Kidney capillary endothelial cell (primary cell): Measurements from ENCODE around the gene RFX5.
A peak's percentile ranks its signal among the peaks of the same experiment; 100 is the strongest.
"Not testable (repeated sequence)": the region's sequence is repeated elsewhere in the genome, so short reads cannot be mapped to it uniquely, and the experiment has no call there.

ENCODE experiments used
- DNase-seq: peaks from one replicate; pipeline ENCODE4 v3.0.0-alpha.2; 2018; ENCODE audit warnings: low spot score

The RFX5 gene

GRCh38 chr1:151362308-151363155 is 15.5 kb upstream of the RFX5 start:
- no peak for DNase-seq

- DNase-seq: no peak
These were observed 14.8 kb upstream of the RFX5 start for GRCh38 chr1:151361883-151362282.

GRCh38 chr1:151356696-151357095 is 9.6 kb upstream of the RFX5 start:
- no peak for DNase-seq

- no peak for DNase-seq
These were observed 5.1 kb upstream of the RFX5 start for GRCh38 chr1:151352021-151352718.

GRCh38 chr1:151350323-151350722 is 3.3 kb upstream of the RFX5 start:
- DNase-seq: not testable (repeated sequence)

- no peak for DNase-seq
These were observed 633 bp upstream of the RFX5 start for GRCh38 chr1:151347523-151348246.

- DNase-seq: no peak
These were observed 827 bp downstream of the RFX5 start for GRCh38 chr1:151346082-151346768.

GRCh38 chr1:151344291-151344690 is 2.8 kb downstream of the RFX5 start:
- DNase-seq: no peak

- DNase-seq: no peak
These were observed 3.5 kb downstream of the RFX5 start for GRCh38 chr1:151343587-151343986.

- no peak for DNase-seq
These were observed 4.5 kb downstream of the RFX5 start for GRCh38 chr1:151342569-151342968.

- DNase-seq: no peak
These were observed 5.0 kb downstream of the RFX5 start for GRCh38 chr1:151342021-151342420.

GRCh38 chr1:151340870-151341754 is 5.9 kb downstream of the RFX5 start:
- peak; percentile 69 for DNase-seq

GRCh38 chr1:151336556-151336955 is 10.5 kb downstream of the RFX5 start:
- DNase-seq: no peak

- no peak for DNase-seq
These were observed 12.2 kb downstream of the RFX5 start for GRCh38 chr1:151334822-151335221.

GRCh38 chr1:151327903-151328674 is 19.0 kb downstream of the RFX5 start:
- DNase-seq: no peak

GRCh38 chr1:151327223-151327902 is 19.7 kb downstream of the RFX5 start, which contains the start of gene PI4KB:
Gene PI4KB (minus strand): TSS chr1:151327416. CDS start chr1:151316481, 10,935 bp downstream.
- DNase-seq: peak; percentile 99

- no peak for DNase-seq
These were observed 20.3 kb downstream of the RFX5 start for GRCh38 chr1:151326619-151327222.

GRCh38 chr1:151325646-151326429 is 21.2 kb downstream of the RFX5 start:
- no peak for DNase-seq
